DOHH2 (cell line): ENCODE data around the gene ADAMTS15.

Experiments used
- H3F3A ChIP-seq: fragments of 200-600 bp; sonication (generic), shearing (Covaris generic); 2 replicates; pipeline ENCODE4 v1.6.0; 2016; ENCODE audit warnings: antibody characterized with exemption, mild to moderate bottlenecking; ENCODE audit not compliant: control insufficient read depth, insufficient read depth
- H3K27ac ChIP-seq: fragments of 200-600 bp; sonication (generic); 2 replicates; pipeline ENCODE4 v1.5.1; 2014; ENCODE audit warnings: low read depth, mild to moderate bottlenecking, low read length, moderate library complexity
- H3K27me3 ChIP-seq: fragments of 200-600 bp; sonication (generic); 2 replicates; pipeline ENCODE4 v1.6.1; 2014; ENCODE audit warnings: mild to moderate bottlenecking, low read length, mixed read lengths; ENCODE audit not compliant: control insufficient read depth
- H3K36me3 ChIP-seq: fragments of 200-600 bp; sonication (generic); 2 replicates; pipeline ENCODE4 v1.6.1; 2014; ENCODE audit warnings: mild to moderate bottlenecking, low read length, moderate library complexity, mixed read lengths; ENCODE audit not compliant: control insufficient read depth
- H3K4me1 ChIP-seq: fragments of 200-600 bp; sonication (generic); 2 replicates; pipeline ENCODE4 v1.6.1; 2014; ENCODE audit warnings: mild to moderate bottlenecking, low read length, mixed read lengths; ENCODE audit not compliant: control insufficient read depth
- H3K4me2 ChIP-seq: fragments of 200-600 bp; sonication (generic); 2 replicates; pipeline ENCODE4 v1.6.0; 2014; ENCODE audit warnings: mild to moderate bottlenecking, low read length, moderate library complexity
- H3K4me3 ChIP-seq: fragments of 200-600 bp; sonication (generic); 2 replicates; pipeline ENCODE4 v1.5.1; 2014; ENCODE audit warnings: mild to moderate bottlenecking, low read length, mixed read lengths
- H3K79me2 ChIP-seq: fragments of 200-600 bp; sonication (generic); 2 replicates; pipeline ENCODE4 v1.6.1; 2014; ENCODE audit warnings: mild to moderate bottlenecking, low read length, mixed read lengths; ENCODE audit not compliant: control insufficient read depth
- H3K9me2 ChIP-seq: fragments of 200-600 bp; sonication (generic); replicated peaks from 2 replicates; pipeline ENCODE4 v1.6.1; 2014; ENCODE audit warnings: mild to moderate bottlenecking, low read length, mixed read lengths; ENCODE audit not compliant: control insufficient read depth
- H3K9me3 ChIP-seq: fragments of 200-600 bp; sonication (generic); 2 replicates; pipeline ENCODE4 v1.6.1; 2014; ENCODE audit warnings: antibody characterized with exemption, low read length, mixed read lengths; ENCODE audit not compliant: control insufficient read depth, insufficient read depth
- H4K20me1 ChIP-seq: fragments of 200-600 bp; sonication (generic); 2 replicates; pipeline ENCODE4 v1.6.0; 2014; ENCODE audit warnings: low read depth, mild to moderate bottlenecking, antibody characterized with exemption, low read length, moderate library complexity; ENCODE audit not compliant: control insufficient read depth, insufficient read depth
- EZH2phosphoT487 ChIP-seq: fragments of 200-600 bp; sonication (generic); IDR thresholded peaks from 2 replicates; pipeline ENCODE4 v1.6.1; 2017; ENCODE audit warnings: borderline replicate concordance, mild to moderate bottlenecking, antibody characterized with exemption, low read length, moderate library complexity, mixed read lengths
- TF ChIP-seq, protein P1 (sequence below): fragments of 200-600 bp; sonication (generic); IDR thresholded peaks from one replicate; pipeline ENCODE4 v1.5.1; 2014; ENCODE audit warnings: antibody characterized with exemption, mild to moderate bottlenecking, low read depth, low read length; ENCODE audit not compliant: poor library complexity, severe bottlenecking

Gene ADAMTS15

DNA sequence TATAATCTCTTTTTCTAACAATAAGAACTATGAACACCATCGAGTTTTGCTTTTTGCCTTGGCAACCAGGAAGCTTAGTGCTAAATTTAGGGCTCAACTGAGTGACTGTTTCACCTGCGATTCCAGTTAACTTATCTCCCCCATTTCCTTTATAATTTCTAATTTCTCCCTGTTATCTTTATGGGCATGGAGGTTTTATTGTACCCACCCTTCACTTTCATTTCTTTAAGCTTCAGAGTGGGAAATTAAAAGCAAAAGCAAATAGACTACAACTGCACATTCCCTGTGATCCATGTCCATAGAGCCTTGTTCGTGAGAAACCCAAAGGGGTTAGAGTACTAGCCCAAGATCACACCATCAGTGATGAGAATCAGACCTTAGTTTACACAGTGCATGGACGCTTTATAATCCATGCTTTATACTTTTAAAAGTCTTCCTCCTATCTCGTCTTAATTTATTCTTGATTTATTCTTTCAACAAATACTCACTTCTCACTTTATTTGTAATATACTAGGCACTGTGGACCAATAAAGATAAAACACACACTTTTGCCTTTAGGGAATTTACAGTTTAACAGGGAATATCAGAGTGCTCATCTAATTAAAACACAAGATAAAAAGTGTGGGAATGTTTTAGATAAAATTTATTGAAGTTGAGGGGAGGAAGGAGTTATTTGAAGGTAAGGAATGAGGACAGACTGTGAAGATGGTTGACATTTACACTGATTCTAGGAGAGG is 40.6 kb downstream of the ADAMTS15 start:
- 0 out of 2 replicates have a peak, but pooled peaks cover 10% of the 10 kb centered on the region for H3K27me3 ChIP-seq
- no peaks in the 10 kb centered on the region for H3K9me2 ChIP-seq

DNA sequence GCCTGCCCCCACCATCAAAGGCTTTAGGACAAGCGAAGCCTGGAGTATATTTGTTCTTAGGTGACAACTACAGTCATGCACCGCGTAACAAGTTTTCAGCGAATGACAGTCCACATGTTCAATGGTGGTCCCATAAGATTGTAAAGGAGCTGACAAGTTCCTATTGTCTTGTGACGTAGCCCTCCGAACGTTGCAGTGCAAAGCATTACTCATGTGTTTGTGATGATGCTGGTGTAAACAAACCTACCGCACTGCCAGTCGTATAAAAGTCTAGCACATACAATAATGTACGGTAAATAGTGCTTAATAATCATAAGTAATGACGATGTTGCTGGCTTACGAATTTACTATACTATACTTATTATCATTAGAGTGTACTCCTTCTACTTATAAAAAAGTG is 41.3 kb downstream of the ADAMTS15 start:
- H3K79me2 ChIP-seq = no peaks in the 10 kb centered on the region
- TF ChIP-seq EZH2phosphoT487 = no peak
- TF ChIP-seq, protein P1, sequence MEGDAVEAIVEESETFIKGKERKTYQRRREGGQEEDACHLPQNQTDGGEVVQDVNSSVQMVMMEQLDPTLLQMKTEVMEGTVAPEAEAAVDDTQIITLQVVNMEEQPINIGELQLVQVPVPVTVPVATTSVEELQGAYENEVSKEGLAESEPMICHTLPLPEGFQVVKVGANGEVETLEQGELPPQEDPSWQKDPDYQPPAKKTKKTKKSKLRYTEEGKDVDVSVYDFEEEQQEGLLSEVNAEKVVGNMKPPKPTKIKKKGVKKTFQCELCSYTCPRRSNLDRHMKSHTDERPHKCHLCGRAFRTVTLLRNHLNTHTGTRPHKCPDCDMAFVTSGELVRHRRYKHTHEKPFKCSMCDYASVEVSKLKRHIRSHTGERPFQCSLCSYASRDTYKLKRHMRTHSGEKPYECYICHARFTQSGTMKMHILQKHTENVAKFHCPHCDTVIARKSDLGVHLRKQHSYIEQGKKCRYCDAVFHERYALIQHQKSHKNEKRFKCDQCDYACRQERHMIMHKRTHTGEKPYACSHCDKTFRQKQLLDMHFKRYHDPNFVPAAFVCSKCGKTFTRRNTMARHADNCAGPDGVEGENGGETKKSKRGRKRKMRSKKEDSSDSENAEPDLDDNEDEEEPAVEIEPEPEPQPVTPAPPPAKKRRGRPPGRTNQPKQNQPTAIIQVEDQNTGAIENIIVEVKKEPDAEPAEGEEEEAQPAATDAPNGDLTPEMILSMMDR = no peak

More for the DNA sequence above, 40.6 kb downstream of the ADAMTS15 start:
- Histone ChIP-seq H3K27ac (no peak overlapping the region), H3K9me3 (no peaks in the 10 kb centered on the region), H3K4me2 (no peak overlapping the region), H3K4me1 (no peaks in the 10 kb centered on the region), H3K4me3 (no peak overlapping the region), H3K79me2 (no peaks in the 10 kb centered on the region), H3K36me3 (no peaks in the 10 kb centered on the region), H3F3A (no peaks in the 10 kb centered on the region), H4K20me1 (no peaks in the 10 kb centered on the region)
- no peak for TF ChIP-seq EZH2phosphoT487
- TF ChIP-seq, protein P1 = no peak

DNA sequence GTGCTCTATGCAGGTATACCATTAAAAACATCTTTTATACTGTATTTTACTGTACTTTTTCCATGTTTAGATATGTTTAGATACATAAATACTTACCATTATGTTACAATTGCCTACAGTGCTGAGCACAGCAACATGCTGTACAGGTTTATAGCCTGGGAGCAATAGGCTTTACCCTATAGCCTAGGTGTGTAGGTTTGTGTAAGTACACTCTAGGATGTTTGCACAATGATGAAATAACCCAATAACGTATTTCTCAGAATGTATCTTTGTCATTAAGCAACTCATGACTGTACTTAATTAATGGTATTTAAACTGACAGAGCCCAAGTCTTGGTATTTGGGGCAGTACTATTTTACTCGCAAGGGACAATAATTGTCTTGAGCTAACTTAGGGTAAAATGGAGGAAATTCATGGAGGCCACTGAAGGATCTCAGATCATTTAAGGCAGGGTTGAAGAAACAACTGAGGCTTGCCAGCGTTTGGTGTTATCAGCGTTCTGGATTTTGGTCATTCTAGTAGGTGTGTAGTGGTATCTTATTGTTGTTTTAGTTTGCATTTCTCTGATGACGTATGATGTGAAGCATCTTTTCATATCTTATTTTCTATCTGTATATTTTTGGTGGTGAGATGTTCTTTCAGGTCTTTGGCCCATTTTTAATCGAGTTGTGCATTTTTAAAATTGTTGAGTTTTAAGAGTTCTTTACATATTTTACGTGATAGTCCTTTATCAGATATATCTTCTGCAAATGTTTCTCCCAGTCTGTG is 42.4 kb downstream of the ADAMTS15 start:
- Histone ChIP-seq H3K36me3 (no peaks in the 10 kb centered on the region), H4K20me1 (no peaks in the 10 kb centered on the region), H3K4me1 (no peaks in the 10 kb centered on the region), H3K79me2 (no peaks in the 10 kb centered on the region), H3K4me2 (no peak overlapping the region), H3F3A (no peaks in the 10 kb centered on the region), H3K4me3 (no peak overlapping the region), H3K27ac (no peak overlapping the region), H3K9me3 (no peaks in the 10 kb centered on the region), H3K9me2 (no peaks in the 10 kb centered on the region), H3K27me3 (peaks cover 13% of the 10 kb centered on the region; the same call in 1 of the 2 replicates)
- TF ChIP-seq EZH2phosphoT487 = no peak

More for the DNA sequence above, 41.3 kb downstream of the ADAMTS15 start:
- no peaks in the 10 kb centered on the region for H3K9me2 ChIP-seq
- H3K36me3 ChIP-seq = no peaks in the 10 kb centered on the region
- H3K4me3 ChIP-seq = no peak overlapping the region
- no peaks in the 10 kb centered on the region for H4K20me1 ChIP-seq
- H3K27ac ChIP-seq = no peak overlapping the region
- no peaks in the 10 kb centered on the region for H3K4me1 ChIP-seq
- 0 out of 2 replicates have a peak, but pooled peaks cover 10% of the 10 kb centered on the region for H3K27me3 ChIP-seq
- no peaks in the 10 kb centered on the region for H3F3A ChIP-seq
- no peak overlapping the region for H3K4me2 ChIP-seq
- H3K9me3 ChIP-seq = no peaks in the 10 kb centered on the region

- Histone ChIP-seq H3K27ac (no peak overlapping the region), H3K27me3 (peaks cover 5% of the 10 kb centered on the region; the same call in 1 of the 2 replicates), H3F3A (no peaks in the 10 kb centered on the region), H3K9me2 (no peaks in the 10 kb centered on the region), H3K9me3 (no peaks in the 10 kb centered on the region), H3K4me1 (no peaks in the 10 kb centered on the region), H3K4me2 (no peak overlapping the region), H4K20me1 (no peaks in the 10 kb centered on the region), H3K4me3 (no peak overlapping the region), H3K36me3 (no peaks in the 10 kb centered on the region), H3K79me2 (no peaks in the 10 kb centered on the region)
- TF ChIP-seq EZH2phosphoT487 = no peak
- TF ChIP-seq, protein P1 = no peak
Measured at GRCh38 chr11:130498181-130498580, 49.7 kb downstream of the ADAMTS15 start.
